ENCODE results near the gene AVPI1. TPM values are rescaled to one million over a fixed set of nuclear protein-coding genes. Genes with fewer than 3 reads are reported as not detected.

Gene AVPI1
- total RNA-seq, 1 donor from 2014 or later = 20.5 TPM

DNA sequence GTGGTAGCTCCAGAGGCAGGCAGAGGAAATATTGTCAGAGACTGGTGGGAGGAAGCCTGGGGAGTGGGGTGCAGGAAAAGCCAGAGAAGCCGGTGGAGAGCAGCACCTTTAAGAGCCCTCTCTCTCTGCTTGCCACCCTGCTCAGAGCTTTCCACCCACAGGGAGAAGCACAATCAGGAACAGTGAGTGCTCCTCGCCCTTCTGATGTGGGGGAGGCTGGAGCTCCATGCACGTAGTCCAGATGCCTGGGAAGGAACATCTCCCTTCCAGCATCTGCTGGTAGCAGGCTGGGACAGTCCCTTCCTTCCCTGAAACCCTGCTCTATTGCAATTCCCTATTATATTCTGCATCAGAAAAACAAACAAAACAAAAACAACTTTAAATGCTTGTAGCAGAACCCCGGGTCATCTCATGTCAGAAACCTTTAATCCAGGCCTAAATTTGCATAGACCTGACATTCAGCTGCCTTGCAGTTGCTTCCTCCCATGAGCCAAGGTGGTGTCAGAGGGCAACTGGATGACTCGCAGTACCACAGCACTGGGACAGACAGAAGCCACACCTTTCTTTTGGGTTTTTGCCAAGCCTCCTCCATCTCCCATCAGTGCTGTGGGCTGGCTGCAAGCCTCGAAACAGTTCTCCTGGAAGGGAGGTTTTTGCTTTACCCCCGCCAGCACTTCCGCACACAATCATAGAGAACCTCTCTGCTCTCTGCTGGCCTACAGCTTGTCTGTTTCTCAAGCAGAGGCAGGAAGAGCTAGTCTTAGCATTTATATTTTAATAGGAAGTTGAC lies 13.1 kb downstream of the AVPI1 start:
- DNase-seq (no peak), ATAC-seq (no peak)
- Histone ChIP-seq H3K9me3 (no peaks in the 10 kb centered on the region), H3K27me3 (no peaks in the 10 kb centered on the region), H3K36me3 (peaks cover 79% of the 10 kb centered on the region), H3K4me1 (no peaks in the 10 kb centered on the region), H3K27ac (no peak overlapping the region), H3K4me3 (no peak overlapping the region)
- TF ChIP-seq, protein P1, sequence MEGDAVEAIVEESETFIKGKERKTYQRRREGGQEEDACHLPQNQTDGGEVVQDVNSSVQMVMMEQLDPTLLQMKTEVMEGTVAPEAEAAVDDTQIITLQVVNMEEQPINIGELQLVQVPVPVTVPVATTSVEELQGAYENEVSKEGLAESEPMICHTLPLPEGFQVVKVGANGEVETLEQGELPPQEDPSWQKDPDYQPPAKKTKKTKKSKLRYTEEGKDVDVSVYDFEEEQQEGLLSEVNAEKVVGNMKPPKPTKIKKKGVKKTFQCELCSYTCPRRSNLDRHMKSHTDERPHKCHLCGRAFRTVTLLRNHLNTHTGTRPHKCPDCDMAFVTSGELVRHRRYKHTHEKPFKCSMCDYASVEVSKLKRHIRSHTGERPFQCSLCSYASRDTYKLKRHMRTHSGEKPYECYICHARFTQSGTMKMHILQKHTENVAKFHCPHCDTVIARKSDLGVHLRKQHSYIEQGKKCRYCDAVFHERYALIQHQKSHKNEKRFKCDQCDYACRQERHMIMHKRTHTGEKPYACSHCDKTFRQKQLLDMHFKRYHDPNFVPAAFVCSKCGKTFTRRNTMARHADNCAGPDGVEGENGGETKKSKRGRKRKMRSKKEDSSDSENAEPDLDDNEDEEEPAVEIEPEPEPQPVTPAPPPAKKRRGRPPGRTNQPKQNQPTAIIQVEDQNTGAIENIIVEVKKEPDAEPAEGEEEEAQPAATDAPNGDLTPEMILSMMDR (IDR thresholded peaks at IDR 0.05) = no peak
- intact Hi-C loops (cut with DNase I) = loop anchor here (10.0 kb wide), 1 partner anchor 61 kb away; the partner anchor contains the start of gene ZFYVE27

GRCh38 chr10:97669571-97669970 lies 17.5 kb downstream of the AVPI1 start:
- Histone ChIP-seq H3K36me3 (peaks cover 85% of the 10 kb centered on the region), H3K27ac (no peak overlapping the region), H3K9me3 (no peaks in the 10 kb centered on the region), H3K4me3 (no peak overlapping the region), H3K27me3 (no peaks in the 10 kb centered on the region), H3K4me1 (no peaks in the 10 kb centered on the region)
- intact Hi-C loops (cut with DNase I) = no loop called here
- ATAC-seq (no peak), DNase-seq (no peak)
- TF ChIP-seq, protein P1 (IDR thresholded peaks at IDR 0.05) = no peak

- H3K36me3 ChIP-seq = peaks cover 84% of the 10 kb centered on the region
These were observed 19.6 kb downstream of the AVPI1 start for GRCh38 chr10:97667463-97667862.

DNA sequence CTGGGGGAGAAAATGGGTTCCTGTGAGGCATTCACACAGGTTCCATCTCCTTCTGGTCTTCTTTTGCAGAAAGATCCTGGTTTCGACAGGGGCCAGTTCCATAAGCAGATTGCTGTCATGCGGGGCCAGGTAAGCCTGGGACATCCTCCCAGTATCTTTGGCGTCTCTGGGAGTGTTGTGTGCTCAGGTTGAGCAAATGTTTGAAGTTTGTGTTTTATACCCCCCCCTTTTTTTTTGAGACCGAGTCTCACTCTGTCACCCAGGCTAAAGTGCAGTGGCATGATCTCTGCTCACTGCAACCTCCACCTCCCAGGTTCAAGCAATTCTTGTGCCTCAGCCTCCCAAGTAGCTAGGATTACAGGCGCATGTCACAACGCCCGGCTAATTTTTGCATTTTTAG lies 20.0 kb downstream of the AVPI1 start:
- peaks cover 88% of the 10 kb centered on the region for H3K36me3 ChIP-seq
- intact Hi-C loops (cut with DNase I) = no loop called here
- no peak for ATAC-seq
- H3K4me3 ChIP-seq = no peak overlapping the region
- H3K27me3 ChIP-seq = no peaks in the 10 kb centered on the region
- no peaks in the 10 kb centered on the region for H3K4me1 ChIP-seq
- no peak for DNase-seq
- TF ChIP-seq, protein P1 (IDR thresholded peaks at IDR 0.05) = no peak
- no peaks in the 10 kb centered on the region for H3K9me3 ChIP-seq
- H3K27ac ChIP-seq = no peak overlapping the region

More at GRCh38 chr10:97667463-97667862, 19.6 kb downstream of the AVPI1 start:
- intact Hi-C loops (cut with DNase I) = no loop called here
- no peaks in the 10 kb centered on the region for H3K4me1 ChIP-seq
- no peak for ATAC-seq
- no peaks in the 10 kb centered on the region for H3K27me3 ChIP-seq
- H3K4me3 ChIP-seq = no peak overlapping the region
- TF ChIP-seq, protein P1 (IDR thresholded peaks at IDR 0.05) = no peak
- DNase-seq = no peak
- H3K9me3 ChIP-seq = no peaks in the 10 kb centered on the region
- H3K27ac ChIP-seq = no peak overlapping the region

GRCh38 chr10:97664282-97664850 lies 22.7 kb downstream of the AVPI1 start:
- ATAC-seq (no peak), DNase-seq (no peak)
- Histone ChIP-seq H3K36me3 (peaks cover 76% of the 10 kb centered on the region), H3K4me1 (no peaks in the 10 kb centered on the region), H3K27me3 (no peaks in the 10 kb centered on the region), H3K9me3 (no peaks in the 10 kb centered on the region), H3K27ac (no peak overlapping the region), H3K4me3 (no peak overlapping the region)
- TF ChIP-seq, protein P1 (IDR thresholded peaks at IDR 0.05) = no peak
- intact Hi-C loops (cut with DNase I) = no loop called here

Measured in upper lobe of right lung (tissue), 1 donor.